ENCODE measurements around the gene SP110.
"Not testable (repeated sequence)": the region's sequence is repeated elsewhere in the genome, so short reads cannot be mapped to it uniquely, and the experiment has no call there.

SP110 gene

DNA sequence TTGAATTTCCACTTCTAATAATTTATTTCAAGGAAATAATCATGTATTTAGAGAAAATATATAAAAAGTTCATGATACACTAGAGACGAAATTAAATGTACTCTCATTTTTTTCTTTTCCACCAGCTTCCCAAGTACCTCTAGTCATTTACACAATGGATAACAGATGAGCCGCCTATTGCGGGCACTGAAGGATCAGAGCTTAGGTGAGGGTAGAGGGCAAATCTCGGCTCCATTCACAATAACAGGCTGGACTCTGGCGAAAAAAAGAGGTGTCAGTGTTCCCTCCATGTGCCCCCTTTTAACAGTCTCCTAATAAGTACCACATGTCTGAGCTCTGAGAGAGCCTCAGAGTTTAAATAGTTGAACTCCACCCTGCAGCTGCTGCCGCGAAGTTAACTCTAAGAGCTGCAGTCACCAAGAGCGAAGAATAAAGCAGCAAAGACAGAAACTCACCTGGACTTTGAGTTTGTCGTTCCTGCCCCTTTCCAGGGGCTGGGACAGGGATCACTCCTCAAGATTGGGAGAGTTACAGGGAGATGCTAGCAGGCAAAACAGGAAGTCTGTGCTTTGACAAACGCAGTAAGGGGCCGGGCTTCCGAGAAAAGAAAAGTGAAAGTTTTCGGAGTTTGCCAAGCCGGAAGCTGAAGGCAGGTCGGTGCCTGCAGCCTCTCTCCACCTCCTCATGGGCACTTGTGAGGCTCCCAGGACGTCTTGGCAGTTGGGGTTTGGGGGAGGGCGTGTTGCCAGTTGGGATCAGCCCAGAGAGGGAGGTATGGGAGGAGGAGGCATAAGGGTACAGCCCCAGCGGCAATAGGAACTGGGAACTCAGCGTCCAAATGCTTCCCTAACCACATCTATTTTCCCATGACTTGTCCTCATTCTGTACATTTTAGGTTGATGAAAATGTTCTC lies at the start of gene SP110:
TSS of gene SP110 (minus strand) at position 566 of the 913 bp plus-strand sequence. CDS start 3,057 bp downstream, outside the sequence.
- peak; percentile 45 for DNase-seq (ENCODE audit: low spot score)

DNA sequence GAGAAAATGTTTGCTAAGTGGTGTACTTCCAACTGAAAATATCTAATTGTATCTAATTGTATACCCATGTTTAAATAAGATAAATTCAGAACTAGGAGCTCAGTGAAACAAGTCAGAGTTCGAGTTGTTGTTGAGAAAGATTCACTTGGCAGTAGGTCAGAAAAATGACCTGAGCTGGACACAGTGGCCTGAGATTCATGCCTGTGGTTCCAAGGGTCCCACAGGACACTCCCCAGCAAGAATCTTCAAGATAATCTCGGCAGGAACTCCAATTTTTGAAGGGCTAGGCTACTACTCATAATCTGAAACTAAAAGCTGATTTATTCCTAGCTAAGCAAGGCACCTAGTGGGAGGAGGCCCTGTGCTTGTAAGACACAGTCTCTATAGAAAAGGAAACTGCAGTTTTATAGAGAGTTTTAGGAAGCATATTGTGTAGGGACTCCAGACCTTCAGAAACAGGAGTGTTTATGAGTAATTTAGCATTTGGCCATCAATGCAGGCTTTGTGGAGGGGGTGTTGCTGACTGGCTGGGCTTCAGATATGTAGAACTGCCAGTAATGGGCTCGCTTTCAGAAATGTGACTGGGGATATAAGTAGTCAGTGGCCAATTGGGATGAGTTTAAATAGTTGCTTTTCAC lies 48.9 kb upstream of the SP110 start:
- no peak for DNase-seq (ENCODE audit: low spot score)

DNA sequence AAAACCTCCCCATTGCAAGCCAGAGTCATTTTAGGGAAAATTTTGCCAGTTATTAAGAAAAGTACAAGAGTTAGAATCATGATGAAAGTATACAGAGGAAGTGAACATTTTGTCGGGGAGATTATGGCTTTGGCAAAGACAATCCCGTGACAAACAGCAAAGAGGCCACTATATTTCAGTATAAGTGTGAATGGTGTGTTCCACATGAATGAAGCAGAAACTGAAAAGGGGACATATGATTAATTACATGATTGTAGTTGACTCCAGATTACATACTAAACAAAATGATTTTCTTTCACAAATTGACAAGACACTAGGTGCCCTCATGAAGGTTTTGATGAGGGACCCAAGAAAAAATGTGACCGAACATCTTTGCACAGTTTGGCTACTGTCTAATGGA lies 47.8 kb upstream of the SP110 start:
- DNase-seq (ENCODE audit: low spot score): no peak

DNA sequence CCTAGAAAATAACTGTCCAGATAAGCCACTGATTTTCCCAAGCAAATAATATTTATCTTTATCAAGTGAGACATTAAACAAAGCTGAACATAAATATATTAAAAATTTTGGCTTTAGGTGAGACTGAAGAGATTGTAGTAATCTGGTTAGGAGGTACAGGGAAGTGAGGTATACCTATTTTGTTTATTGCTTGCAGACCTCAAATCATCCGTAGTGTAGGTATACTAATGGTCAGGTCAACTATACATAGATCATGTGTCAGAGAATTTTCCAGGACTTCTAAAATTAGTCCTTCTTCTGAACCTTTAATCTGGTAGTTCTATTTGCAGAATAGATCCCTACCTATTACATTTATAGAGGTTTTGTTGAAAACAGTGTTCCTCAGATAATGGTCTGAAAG lies 47.3 kb upstream of the SP110 start:
- no peak for DNase-seq (ENCODE audit: low spot score)

DNA sequence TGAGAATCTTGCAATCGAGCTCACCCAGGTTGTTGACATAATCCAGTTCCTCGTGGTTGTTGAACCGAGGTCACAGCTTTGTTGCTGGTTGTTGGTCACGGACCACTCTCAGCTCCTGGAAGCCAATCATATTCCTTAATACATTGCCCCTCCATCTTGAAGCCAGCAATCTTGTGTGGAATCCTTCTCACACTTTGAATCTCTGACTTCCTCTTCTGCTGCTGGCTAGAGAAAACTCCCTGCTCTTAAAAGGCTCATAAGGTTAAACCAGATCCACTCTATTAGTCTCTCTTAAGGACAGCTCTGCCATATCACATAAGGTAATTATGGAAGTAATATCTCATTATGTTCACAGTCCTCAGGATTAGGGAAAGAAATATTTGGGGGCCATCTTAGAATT lies 46.9 kb upstream of the SP110 start:
- DNase-seq (ENCODE audit: low spot score): no peak

DNA sequence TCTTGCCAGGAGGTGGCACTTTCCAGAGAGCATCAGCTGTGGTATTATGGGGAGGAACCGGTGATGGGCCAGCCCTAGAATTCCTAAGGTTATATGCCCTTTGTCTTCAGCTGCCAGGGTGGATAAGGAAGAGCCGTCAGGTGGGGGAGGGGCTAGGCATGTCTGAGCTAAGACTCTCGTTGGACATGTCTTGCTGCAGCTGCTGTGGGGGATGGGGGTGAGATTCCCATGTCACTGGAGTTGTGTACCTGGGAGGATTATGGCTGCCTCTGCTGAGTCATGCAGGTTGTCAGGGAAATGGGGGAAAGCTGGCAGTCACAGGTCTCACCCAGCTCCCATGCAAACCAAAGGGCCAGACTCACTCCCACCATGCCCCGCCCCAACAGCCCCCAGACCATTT lies 45.2 kb upstream of the SP110 start:
- not testable (repeated sequence) for DNase-seq (ENCODE audit: low spot score)

DNA sequence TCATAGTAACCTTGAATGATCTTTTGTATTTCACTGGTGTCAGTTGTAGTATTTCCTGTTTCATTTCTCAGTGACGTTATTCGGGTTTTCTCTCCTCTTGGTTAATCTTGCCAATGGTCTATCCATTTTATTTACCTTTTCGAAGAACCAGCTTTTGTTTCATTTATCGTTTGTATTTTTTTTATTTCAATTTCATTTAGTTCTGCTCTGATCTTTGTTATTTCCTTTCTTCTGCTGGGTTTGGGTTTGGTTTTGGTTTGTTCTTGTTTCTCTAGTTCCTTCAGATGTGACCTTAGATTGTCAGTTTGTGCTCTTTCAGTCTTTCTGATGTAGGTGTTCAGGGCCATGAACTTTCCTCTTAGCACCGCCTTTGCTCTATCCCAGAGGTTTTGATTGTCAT lies 42.5 kb upstream of the SP110 start:
- DNase-seq (ENCODE audit: low spot score): no peak

DNA sequence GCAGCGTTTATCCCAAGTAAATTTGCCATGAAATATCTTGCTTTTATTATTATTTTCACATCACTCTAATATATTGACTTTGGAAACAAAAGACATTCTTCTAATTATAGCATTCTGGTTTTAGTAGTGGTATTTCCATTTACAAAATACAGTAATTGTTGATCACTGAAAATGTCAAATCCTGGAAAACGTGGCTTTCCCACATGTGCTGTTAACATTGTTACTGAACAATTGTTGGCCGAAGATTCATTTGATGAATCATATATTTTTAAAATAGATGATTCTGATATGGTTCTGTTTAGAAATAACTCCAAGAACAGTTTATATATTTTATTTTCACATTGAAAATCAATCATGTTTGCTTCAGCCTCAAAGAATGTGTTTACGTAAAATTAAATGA lies 38.7 kb upstream of the SP110 start:
- no peak for DNase-seq (ENCODE audit: low spot score)

DNA sequence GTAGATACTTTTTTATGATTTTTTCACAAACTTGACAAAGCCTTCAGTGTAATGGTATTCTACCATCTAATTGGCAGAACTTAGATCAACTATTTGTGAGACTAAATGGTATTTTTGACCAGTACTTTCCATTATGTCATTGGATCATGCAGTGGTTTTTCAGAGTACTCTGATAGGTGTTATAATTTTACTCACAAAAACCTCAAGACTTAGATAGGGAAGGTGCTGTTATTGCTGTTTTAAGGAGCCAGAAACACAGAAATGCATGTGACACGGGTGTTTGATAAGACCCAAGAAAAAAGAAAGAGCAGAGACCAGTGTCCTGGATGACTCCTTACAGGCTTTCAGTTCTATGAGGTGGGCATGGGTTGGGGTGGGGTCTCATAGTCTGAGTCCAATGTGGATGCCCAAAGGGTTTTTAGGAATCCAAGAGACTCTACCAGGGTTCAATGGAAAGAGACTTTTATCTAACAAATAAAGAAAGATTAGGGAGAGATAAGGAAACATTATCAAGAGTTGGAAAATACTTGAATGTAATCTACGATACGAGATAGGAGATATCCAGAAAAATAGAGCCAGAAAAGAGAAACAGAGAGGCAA lies 37.0 kb upstream of the SP110 start:
- DNase-seq (ENCODE audit: low spot score): no peak

DNA sequence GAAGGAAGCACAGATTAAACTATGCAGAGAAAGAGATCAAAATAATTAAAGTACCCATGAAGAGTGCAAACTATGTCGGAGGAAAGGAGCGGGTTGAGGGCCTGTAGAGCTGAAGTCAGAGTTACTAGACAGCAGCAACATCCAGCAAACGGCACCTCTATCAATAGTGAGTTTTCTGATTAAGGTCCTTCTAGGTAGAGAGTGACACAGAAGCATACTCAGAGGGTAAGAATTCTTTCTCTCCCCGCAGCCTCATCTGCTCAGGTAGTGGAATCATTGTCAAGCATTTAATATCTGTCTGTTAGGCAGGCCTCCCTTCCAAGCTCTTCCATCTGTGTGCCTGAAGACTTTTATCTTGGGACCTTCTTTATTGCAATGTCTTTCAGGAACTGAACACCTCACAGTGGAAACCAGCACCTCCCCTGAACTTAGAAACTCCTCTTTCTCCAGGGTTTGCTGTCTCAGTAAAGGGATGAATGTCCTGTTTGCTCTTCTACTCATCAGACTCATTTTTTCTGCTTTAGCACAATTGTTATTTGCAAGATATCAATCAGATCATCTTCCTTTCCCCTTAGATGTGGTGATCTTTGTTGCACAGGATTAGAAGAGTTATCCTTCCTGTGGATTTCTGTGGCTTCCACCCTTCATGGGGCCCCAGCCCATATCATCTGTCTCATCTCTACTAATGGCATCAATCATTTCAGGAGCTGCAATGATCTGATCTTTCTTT lies 34.5 kb upstream of the SP110 start:
- peak; percentile 9 for DNase-seq (ENCODE audit: low spot score)

DNA sequence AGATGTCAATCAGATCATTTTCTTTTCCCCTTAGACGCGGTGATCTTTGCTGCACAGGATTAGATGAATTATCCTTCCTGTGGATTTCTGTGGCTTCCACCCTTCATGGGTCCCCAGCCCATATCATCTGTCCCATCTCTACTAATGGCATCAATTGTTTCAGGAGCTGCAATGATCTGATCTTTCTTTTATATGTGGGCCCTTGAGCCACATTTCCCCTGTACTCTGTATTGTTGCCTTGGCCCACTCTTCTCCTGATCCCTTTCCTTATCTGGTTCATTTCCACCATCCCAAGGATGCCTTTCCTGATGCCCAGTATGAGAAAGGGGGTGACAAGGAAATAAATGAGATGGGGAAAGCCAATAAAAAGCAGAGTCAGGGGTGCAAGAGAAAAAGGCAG lies 30.4 kb upstream of the SP110 start:
- no peak for DNase-seq (ENCODE audit: low spot score)

DNA sequence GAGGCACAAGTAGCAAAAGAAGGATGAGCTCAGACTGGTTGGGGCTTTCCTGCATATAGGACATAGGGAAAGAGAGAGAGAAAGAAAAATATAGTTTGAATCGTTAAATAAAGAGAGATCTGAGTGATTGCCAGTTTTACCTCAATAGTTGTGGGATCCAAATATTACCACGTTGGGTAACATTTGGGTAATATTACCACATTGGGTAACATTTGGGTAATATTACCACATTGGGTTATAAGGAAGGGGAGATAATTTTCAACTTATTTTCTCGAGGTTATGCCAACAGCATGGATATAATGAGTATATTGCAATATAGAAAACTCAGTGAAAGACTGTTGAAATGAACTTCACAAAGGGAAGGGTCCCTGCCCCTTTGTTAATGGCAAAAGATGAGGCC lies 26.4 kb upstream of the SP110 start:
- no peak for DNase-seq (ENCODE audit: low spot score)

DNA sequence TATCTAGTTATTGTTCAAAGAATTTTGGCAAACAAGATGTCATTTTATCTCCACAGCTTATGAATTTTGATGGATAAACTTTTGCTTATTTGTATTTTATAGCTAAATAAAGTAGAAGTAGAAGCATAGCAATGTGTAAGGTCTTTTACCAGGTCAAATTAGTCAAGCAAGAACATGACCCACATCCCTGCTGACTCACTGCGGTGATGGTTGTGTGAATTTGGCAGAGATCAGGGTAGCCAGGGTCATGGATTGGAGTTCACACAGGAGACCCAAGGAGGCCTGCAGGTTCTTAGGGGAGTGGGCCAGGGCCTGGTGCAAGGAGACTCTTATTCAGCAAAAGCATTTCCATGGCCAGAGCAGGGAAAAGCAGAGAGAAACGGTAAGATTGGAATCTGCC lies 24.4 kb upstream of the SP110 start:
- no peak for DNase-seq (ENCODE audit: low spot score)

DNA sequence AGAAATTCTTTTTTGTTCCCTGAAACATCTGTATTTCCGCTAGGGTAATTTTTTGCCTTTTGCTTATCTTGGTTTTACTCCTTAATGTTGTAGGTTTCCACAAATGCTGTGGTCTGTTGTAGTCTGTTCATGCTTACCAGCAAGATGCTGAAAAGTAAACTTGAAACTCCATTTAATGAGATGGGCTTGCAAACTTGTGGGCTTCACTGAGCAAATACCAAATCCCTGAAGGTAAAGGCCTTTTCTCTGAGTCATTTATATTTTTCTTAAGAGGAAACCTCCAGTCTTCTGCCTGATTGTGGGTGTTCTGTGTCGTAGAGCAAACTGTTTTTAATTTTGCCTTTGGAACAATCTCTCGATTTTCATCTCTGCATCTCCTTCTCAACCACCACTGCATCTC lies 15.1 kb upstream of the SP110 start:
- DNase-seq (ENCODE audit: low spot score): no peak

DNA sequence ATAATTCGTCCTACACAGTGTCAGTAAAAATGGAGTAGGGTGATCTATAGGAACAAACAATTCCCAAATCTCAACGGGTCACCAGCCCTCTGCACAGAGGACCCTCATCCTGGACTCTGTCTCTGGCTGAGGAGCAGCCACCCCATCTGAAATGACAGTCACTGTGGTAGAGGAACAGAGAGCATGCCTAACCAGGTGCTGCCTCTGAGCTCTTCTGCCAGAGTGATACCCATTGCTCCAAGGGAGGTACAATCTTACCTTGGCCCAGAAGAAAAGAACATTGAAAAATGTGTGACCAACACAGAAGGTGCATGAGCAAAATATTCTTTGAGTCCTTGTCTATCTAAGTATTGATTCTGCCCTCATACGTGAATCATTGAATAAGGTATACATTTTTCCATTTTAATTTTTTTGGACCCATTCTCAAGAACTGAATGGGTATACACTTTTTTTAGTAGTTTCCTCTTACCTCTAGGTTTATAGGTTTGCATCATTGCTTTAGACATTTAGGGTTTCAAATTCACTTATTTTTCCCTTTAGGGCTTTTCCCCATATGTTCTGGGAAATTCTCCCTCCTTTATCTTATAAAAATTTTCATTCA lies 14.4 kb upstream of the SP110 start:
- DNase-seq (ENCODE audit: low spot score): no peak

DNA sequence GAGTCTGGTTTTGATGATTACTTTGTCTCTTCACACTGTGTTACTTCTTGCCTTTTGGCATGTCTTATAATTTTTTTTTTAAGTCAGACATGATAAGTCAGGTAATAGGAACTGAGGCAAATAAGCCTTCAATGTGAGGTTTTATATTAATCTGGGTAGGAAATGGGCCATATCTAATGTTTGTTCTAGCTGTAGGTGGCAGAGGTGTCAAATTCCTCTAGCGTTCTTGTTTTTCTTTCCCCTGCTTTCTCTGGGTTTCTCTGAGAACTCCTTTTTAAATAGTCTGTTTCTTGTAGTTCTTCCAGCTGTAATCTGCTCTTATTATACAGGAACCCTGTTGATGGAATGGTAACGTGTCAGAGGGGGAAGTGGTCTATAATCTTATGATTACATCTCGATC lies 11.5 kb upstream of the SP110 start:
- DNase-seq (ENCODE audit: low spot score): no peak

DNA sequence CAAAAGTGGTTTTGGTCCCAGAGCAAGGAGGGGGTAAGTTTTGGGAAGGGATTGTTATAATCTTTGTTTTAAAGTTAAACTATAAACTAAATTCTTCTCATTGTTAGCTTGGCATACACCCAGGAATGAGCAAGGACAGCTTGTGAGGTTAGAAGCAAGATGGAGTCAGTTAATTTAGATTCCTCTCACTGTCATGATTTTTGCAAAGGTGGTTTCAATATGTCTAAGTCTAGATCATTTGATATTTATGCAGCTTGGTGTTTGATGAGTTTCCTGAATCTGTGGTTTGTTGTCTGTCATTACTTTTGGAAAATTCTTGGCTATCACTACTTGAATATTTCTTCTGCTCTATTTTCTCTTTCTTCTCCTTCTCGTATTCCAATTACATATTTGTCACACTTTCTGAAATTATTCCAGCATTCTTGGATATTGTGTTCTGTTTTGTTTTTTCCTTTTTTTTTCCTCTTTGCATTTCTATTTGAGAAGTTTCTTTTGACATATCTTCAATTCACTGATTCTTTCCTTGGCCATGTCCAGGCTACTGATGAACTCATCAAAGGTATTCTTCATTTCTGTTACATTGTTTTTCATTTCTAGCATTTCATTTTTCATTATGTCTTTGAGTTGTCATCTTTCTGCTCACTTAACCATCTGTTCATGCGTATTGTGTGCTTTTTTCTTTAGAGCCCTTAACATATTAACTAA lies 10.9 kb upstream of the SP110 start:
- no peak for DNase-seq (ENCODE audit: low spot score)

DNA sequence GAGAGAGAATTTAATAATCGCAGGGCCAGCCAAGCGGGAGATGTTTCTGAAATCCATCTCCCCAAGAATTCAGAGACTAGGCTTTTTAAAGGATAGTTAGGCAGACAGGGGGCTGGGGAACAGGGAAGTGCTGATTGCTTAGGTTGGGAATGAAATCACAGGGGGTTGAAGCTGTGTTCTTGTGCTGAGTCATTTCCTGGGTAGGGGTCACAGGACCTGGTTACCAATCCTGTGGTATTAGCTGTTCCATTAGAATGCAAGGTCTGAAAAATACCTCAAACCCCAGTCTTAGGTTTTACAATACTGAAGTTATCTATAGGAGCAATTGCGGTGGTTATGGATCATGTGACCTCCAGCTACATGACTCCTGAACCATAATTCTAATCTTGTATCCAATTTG lies 10.3 kb upstream of the SP110 start:
- DNase-seq (ENCODE audit: low spot score): no peak

DNA sequence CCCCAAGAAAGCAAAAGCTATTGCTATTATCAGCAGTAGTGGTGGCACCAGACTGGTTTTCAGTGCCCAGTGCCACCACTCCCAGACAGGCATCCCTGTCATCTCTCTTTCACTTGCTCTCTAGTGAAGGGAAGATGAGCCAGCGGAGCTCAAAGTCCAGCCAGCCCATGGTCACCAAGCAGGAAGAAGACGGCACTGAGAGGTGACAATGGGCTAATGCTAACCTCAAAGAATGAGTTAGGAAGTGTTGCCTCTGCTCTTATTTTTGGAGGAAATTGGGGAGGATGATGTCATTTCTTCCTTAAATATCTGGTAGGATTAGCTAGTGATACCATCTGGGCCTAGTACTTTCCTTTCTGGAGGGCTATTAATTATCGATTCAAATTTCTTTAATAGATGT lies 7.4 kb upstream of the SP110 start:
- no peak for DNase-seq (ENCODE audit: low spot score)

DNA sequence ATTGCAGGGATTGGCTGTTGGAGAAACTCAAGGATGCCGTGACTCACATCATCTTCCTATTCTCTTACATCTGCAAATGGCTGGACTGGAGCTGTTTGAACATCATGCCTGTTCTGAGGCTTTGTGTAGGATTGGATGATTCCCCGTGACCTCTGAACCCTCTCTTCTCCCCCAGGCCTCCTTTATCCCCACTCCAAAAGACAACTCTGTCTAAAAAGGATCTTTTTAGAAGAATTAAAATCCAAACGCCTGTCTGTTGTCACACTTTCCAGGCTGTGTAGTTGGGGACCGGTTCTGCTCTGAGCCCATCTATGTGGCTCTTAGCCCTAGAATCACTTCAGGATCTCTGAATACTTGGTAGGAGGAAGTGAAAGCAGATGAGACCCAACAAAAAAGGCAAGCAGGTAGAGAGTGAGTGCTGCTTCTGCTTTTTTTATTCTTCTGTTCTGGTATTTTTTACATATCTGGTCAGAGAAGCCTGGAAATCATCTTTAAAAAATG lies 6.3 kb upstream of the SP110 start:
- DNase-seq (ENCODE audit: low spot score): no peak

DNA sequence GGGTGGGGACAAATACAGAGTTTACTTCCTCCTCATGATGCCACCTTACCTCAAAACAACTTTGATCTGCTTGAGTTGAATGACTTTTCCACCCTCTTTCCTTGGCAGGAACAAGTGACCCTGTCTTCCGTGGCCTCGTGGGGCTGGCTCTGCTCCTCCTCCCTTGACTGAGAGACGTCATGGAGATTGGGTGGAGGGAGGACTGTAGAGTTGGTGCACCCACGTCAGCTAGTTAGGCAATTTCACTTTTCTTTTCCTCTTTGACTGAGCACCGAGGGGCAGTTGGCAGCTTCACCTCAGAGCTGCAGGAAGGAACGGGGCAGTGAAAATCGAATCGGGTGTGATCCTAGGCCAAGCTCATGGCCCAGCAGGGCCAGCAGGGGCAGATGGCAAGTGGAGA lies 5.7 kb upstream of the SP110 start, which contains the start of gene SP140:
TSS of gene SP140 (plus strand) at position 251 of the 400 bp plus-strand sequence. CDS start at position 360, 109 bp downstream.
- no peak for DNase-seq (ENCODE audit: low spot score)
